GOT3 (cell line): ENCODE measurements around the gene USP17L13.
"Not testable (repeated sequence)": the region's sequence is repeated elsewhere in the genome, so short reads cannot be mapped to it uniquely, and the experiment has no call there.

Source experiments
- DNase-seq: peaks from one replicate; lab custom pipeline; 2025; ENCODE audit warnings: mixed read lengths; lab: John Stamatoyannopoulos, UW

USP17L13 gene, protein sequence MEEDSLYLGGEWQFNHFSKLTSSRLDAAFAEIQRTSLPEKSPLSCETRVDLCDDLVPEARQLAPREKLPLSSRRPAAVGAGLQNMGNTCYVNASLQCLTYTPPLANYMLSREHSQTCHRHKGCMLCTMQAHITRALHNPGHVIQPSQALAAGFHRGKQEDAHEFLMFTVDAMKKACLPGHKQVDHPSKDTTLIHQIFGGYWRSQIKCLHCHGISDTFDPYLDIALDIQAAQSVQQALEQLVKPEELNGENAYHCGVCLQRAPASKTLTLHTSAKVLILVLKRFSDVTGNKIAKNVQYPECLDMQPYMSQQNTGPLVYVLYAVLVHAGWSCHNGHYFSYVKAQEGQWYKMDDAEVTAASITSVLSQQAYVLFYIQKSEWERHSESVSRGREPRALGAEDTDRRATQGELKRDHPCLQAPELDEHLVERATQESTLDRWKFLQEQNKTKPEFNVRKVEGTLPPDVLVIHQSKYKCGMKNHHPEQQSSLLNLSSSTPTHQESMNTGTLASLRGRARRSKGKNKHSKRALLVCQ

DNA sequence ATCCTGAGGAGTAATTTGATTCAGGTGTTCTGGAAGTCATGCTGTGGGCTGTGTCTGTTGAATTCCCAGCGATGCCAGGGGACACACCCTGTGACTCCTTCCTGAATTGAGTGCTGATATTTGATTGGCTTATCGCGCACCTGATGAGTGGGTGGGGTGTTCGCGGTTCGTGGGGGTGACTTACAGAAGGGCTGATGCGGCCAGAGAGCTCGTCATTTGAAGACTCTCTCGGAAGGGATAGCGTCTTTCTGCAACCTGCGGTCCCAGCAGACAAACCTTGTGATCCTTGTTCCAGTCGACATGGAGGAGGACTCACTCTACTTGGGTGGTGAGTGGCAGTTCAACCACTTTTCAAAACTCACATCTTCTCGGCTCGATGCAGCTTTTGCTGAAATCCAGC lies at the start of gene USP17L13:
TSS of gene USP17L13 (plus strand) at position 301 of the 400 bp plus-strand sequence. CDS start at position 301, 0 bp downstream.
- not testable (repeated sequence) for DNase-seq

DNA sequence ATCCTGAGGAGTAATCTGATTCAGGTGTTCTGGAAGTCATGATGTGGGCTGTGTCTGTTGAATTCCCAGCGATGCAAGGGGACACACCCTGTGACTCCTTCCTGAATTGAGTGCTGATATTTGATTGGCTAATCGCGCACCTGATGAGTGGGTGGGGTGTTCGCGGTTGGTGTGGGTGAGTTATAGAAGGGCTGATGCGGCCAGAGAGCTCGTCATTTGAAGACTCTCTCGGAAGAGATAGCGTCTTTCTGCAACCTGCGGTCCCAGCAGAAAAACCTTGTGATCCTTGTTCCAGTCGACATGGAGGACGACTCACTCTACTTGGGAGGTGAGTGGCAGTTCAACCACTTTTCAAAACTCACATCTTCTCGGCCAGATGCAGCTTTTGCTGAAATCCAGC lies 14.3 kb upstream of the USP17L13 start, which contains the start of gene USP17L10:
TSS of gene USP17L10 (plus strand) at position 301 of the 400 bp plus-strand sequence. CDS start at position 301, 0 bp downstream.
- not testable (repeated sequence) for DNase-seq

DNA sequence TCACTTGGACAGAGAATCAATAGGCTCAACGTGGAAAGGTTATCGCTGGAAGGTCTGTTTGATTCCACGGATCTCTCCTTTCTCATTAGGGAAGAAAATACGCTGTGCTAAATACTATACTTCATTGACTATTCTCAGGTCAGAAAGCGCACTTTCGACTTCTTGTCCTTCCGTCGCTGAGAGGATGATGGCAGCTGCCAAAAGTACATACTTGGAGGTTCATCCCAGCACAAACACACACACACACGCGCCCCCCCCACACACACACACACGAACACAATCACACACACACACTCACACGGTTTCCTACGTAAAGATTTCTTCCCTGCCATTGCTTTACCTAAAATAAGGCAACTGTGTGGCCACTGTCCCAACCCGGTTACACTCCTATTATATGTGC lies 10.0 kb upstream of the USP17L13 start:
- DNase-seq = not testable (repeated sequence)

DNA sequence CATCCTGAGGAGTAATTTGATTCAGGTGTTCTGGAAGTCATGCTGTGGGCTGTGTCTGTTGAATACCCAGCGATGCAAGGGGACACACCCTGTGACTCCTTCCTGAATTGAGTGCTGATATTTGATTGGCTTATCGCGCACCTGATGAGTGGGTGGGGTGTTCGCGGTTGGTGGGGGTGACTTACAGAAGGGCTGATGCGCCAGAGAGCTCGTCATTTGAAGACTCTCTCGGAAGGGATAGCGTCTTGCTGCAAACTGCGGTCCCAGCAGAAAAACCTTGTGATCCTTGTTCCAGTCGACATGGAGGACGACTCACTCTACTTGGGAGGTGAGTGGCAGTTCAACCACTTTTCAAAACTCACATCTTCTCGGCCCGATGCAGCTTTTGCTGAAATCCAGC lies 9.6 kb upstream of the USP17L13 start, which contains the start of gene USP17L11:
TSS of gene USP17L11 (plus strand) at position 301 of the 400 bp plus-strand sequence. CDS start at position 301, 0 bp downstream.
- not testable (repeated sequence) for DNase-seq

DNA sequence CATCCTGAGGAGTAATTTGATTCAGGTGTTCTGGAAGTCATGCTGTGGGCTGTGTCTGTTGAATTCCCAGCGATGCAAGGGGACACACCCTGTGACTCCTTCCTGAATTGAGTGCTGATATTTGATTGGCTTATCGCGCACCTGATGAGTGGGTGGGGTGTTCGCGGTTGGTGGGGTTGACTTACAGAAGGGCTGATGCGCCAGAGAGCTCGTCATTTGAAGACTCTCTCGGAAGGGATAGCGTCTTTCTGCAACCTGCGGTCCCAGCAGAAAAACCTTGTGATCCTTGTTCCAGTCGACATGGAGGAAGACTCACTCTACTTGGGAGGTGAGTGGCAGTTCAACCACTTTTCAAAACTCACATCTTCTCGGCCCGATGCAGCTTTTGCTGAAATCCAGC lies 4.8 kb upstream of the USP17L13 start, which contains the start of gene USP17L12:
TSS of gene USP17L12 (plus strand) at position 301 of the 400 bp plus-strand sequence. CDS start at position 301, 0 bp downstream.
- DNase-seq = not testable (repeated sequence)

DNA sequence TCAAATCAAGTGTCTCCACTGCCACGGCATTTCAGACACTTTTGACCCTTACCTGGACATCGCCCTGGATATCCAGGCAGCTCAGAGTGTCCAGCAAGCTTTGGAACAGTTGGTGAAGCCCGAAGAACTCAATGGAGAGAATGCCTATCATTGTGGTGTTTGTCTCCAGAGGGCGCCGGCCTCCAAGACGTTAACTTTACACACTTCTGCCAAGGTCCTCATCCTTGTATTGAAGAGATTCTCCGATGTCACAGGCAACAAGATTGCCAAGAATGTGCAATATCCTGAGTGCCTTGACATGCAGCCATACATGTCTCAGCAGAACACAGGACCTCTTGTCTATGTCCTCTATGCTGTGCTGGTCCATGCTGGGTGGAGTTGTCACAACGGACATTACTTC lies 5.6 kb downstream of the USP17L13 start:
- not testable (repeated sequence) for DNase-seq

DNA sequence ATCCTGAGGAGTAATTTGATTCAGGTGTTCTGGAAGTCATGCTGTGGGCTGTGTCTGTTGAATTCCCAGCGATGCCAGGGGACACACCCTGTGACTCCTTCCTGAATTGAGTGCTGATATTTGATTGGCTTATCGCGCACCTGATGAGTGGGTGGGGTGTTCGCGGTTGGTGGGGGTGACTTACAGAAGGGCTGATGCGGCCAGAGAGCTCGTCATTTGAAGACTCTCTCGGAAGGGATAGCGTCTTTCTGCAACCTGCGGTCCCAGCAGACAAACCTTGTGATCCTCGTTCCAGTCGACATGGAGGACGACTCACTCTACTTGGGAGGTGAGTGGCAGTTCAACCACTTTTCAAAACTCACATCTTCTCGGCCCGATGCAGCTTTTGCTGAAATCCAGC lies 9.4 kb downstream of the USP17L13 start, which contains the start of gene USP17L15:
TSS of gene USP17L15 (plus strand) at position 301 of the 400 bp plus-strand sequence. CDS start at position 301, 0 bp downstream.
- DNase-seq = not testable (repeated sequence)

- DNase-seq = not testable (repeated sequence)
These were observed 13.8 kb downstream of the USP17L13 start for GRCh38 chr4:9238461-9238860.

DNA sequence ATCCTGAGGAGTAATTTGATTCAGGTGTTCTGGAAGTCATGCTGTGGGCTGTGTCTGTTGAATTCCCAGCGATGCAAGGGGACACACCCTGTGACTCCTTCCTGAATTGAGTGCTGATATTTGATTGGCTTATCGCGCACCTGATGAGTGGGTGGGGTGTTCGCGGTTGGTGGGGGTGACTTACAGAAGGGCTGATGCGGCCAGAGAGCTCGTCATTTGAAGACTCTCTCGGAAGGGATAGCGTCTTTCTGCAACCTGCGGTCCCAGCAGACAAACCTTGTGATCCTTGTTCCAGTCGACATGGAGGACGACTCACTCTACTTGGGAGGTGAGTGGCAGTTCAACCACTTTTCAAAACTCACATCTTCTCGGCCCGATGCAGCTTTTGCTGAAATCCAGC lies 18.9 kb downstream of the USP17L13 start, which contains the start of gene USP17L17:
TSS of gene USP17L17 (plus strand) at position 301 of the 400 bp plus-strand sequence. CDS start at position 301, 0 bp downstream.
- not testable (repeated sequence) for DNase-seq

DNA sequence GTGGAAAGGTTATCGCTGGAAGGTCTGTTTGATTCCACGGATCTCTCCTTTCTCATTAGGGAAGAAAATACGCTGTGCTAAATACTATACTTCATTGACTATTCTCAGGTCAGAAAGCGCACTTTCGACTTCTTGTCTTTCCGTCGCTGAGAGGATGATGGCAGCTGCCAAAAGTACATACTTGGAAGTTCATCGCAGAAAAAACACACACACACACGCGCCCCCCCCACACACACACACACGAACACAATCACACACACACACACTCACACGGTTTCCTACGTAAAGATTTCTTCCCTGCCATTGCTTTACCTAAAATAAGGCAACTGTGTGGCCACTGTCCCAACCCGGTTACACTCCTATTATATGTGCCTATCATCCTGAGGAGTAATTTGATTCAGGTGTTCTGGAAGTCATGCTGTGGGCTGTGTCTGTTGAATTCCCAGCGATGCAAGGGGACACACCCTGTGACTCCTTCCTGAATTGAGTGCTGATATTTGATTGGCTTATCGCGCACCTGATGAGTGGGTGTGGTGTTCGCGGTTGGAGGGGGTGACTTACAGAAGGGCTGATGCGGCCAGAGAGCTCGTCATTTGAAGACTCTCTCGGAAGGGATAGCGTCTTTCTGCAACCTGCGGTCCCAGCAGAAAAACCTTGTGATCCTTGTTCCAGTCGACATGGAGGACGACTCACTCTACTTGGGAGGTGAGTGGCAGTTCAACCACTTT lies 23.4 kb downstream of the USP17L13 start, which contains the start of gene USP17L18:
TSS of gene USP17L18 (plus strand) at position 678 of the 728 bp plus-strand sequence. CDS start at position 678, 0 bp downstream.
- not testable (repeated sequence) for DNase-seq

- DNase-seq = not testable (repeated sequence)
These were observed 28.4 kb downstream of the USP17L13 start, which contains the start of gene USP17L19 for GRCh38 chr4:9253078-9253477. Gene USP17L19, plus strand, starts transcription at chr4:9253378. Its CDS starts 0 bp downstream, at chr4:9253378.

DNA sequence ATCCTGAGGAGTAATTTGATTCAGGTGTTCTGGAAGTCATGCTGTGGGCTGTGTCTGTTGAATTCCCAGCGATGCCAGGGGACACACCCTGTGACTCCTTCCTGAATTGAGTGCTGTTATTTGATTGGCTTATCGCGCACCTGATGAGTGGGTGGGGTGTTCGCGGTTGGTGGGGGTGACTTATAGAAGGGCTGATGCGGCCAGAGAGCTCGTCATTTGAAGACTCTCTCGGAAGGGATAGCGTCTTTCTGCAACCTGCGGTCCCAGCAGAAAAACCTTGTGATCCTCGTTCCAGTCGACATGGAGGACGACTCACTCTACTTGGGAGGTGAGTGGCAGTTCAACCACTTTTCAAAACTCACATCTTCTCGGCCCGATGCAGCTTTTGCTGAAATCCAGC lies 33.1 kb downstream of the USP17L13 start, which contains the start of gene USP17L20:
TSS of gene USP17L20 (plus strand) at position 301 of the 400 bp plus-strand sequence. CDS start at position 301, 0 bp downstream.
- not testable (repeated sequence) for DNase-seq

DNA sequence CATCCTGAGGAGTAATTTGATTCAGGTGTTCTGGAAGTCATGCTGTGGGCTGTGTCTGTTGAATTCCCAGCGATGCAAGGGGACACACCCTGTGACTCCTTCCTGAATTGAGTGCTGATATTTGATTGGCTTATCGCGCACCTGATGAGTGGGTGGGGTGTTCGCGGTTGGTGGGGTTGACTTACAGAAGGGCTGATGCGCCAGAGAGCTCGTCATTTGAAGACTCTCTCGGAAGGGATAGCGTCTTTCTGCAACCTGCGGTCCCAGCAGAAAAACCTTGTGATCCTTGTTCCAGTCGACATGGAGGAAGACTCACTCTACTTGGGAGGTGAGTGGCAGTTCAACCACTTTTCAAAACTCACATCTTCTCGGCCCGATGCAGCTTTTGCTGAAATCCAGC lies 37.9 kb downstream of the USP17L13 start, which contains the start of gene USP17L21:
TSS of gene USP17L21 (plus strand) at position 301 of the 400 bp plus-strand sequence. CDS start at position 301, 0 bp downstream.
- not testable (repeated sequence) for DNase-seq

DNA sequence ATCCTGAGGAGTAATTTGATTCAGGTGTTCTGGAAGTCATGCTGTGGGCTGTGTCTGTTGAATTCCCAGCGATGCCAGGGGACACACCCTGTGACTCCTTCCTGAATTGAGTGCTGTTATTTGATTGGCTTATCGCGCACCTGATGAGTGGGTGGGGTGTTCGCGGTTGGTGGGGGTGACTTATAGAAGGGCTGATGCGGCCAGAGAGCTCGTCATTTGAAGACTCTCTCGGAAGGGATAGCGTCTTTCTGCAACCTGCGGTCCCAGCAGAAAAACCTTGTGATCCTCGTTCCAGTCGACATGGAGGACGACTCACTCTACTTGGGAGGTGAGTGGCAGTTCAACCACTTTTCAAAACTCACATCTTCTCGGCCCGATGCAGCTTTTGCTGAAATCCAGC lies 42.6 kb downstream of the USP17L13 start, which contains the start of gene USP17L22:
TSS of gene USP17L22 (plus strand) at position 301 of the 400 bp plus-strand sequence. CDS start at position 301, 0 bp downstream.
- DNase-seq = not testable (repeated sequence)

- DNase-seq = not testable (repeated sequence)
These were observed 47.0 kb downstream of the USP17L13 start for GRCh38 chr4:9271719-9272118.
